H1 (cell line): ENCODE measurements around the gene ZNF681. TPM values are rescaled to one million over a fixed set of nuclear protein-coding genes. Genes with fewer than 3 reads are reported as not detected.

ENCODE experiments used
- CTCF ChIA-PET: fragments of 300-600 bp; sonication (Branson Sonifier 250); formaldehyde crosslinking; loops from one replicate; lab custom pipeline; 2021; ENCODE audit not compliant: partially characterized antibody; lab: Charles Lee
- POLR2A ChIA-PET: fragments of 300-600 bp; sonication (Branson Sonifier 250); formaldehyde crosslinking; loops from one replicate; lab custom pipeline; 2021; ENCODE audit warnings: inconsistent platforms; ENCODE audit not compliant: partially characterized antibody; lab: Charles Lee
- DNase-seq, 2 experiments: peaks; one replicate each; pipeline versions ENCODE4 v3.0.0 to v3.0.0-alpha.2; 2010 to 2022; ENCODE audit warnings: low spot score in 2 of 2, low read depth in 1 of 2, mixed read lengths in 1 of 2
- FAIRE-seq: peaks from 2 replicates; lab custom pipeline; 2011; peaks lifted over from hg19 to GRCh38; lab: Jason Lieb, UNC
- H2AFZ ChIP-seq: 2 replicates; pipeline ENCODE4 v1.8.1; 2012; ENCODE audit warnings: low read length, inconsistent platforms
- H2AK5ac ChIP-seq: 2 replicates; pipeline ENCODE4 v1.6.1; 2013; ENCODE audit warnings: low read depth, low read length
- H2BK120ac ChIP-seq: replicated peaks from 2 replicates; pipeline ENCODE3; 2013; ENCODE audit warnings: low read depth, low read length, inconsistent platforms
- H2BK12ac ChIP-seq: 2 replicates; pipeline ENCODE4 v1.6.1; 2013; ENCODE audit warnings: low read depth, low read length
- H2BK15ac ChIP-seq: 2 replicates; pipeline ENCODE4 v1.6.1; 2013; ENCODE audit warnings: low read length
- H2BK20ac ChIP-seq: 2 replicates; pipeline ENCODE4 v1.6.1; 2013; ENCODE audit warnings: low read length
- H2BK5ac ChIP-seq: 2 replicates; pipeline ENCODE4 v1.6.1; 2013; ENCODE audit warnings: low read depth, low read length
- H3K14ac ChIP-seq: 2 replicates; pipeline ENCODE4 v1.6.1; 2013; ENCODE audit warnings: inconsistent platforms; ENCODE audit not compliant: insufficient read length
- H3K18ac ChIP-seq: 2 replicates; pipeline ENCODE4 v1.6.1; 2013; ENCODE audit warnings: low read length; ENCODE audit errors: extremely low read depth
- H3K23ac ChIP-seq: 2 replicates; pipeline ENCODE4 v1.6.1; 2013; ENCODE audit warnings: inconsistent platforms; ENCODE audit not compliant: insufficient read length
- H3K23me2 ChIP-seq: 2 replicates; pipeline ENCODE4 v1.6.1; 2013; ENCODE audit warnings: low read depth, low read length
- H3K27ac ChIP-seq: 2 replicates; pipeline ENCODE4 v1.6.1; 2011; ENCODE audit warnings: low read depth, low read length, inconsistent platforms
- H3K27me3 ChIP-seq, 4 experiments: replicated peaks in 1 of 4; 1 replicate in 1 of 4; 2 replicates in 3 of 4; pipeline versions ENCODE4 v1.6.1 to v1.8.1; 2011 to 2013; ENCODE audit warnings: low read length in 3 of 4, mild to moderate bottlenecking in 3 of 4, inconsistent platforms in 2 of 4, mixed read lengths in 2 of 4, moderate library complexity in 1 of 4; ENCODE audit not compliant: control insufficient read depth in 3 of 4, insufficient read depth in 3 of 4; ENCODE audit errors: extremely low read depth in 1 of 4
- H3K36me3 ChIP-seq, 4 experiments: 2 replicates each; pipeline versions ENCODE4 v1.6.1 to v1.8.1; 2011 to 2013; ENCODE audit warnings: mild to moderate bottlenecking in 4 of 4, low read length in 3 of 4, moderate library complexity in 2 of 4, control low read depth in 1 of 4, inconsistent platforms in 1 of 4; ENCODE audit not compliant: insufficient read depth in 4 of 4, control insufficient read depth in 2 of 4
- H3K4ac ChIP-seq: replicated peaks from 2 replicates; pipeline ENCODE3; 2013; ENCODE audit warnings: low read length, low read depth, mixed read lengths, inconsistent platforms; ENCODE audit not compliant: insufficient read length
- H3K4me1 ChIP-seq, 4 experiments: replicated peaks in 1 of 4; 1 replicate in 1 of 4; 2 replicates in 3 of 4; pipeline versions ENCODE4 v1.6.1 to v1.8.1; 2011 to 2013; ENCODE audit warnings: low read length in 3 of 4, inconsistent platforms in 2 of 4, mixed read lengths in 1 of 4; ENCODE audit not compliant: insufficient read depth in 4 of 4, control insufficient read depth in 3 of 4
- H3K4me2 ChIP-seq, 2 experiments: 2 replicates each; pipeline versions ENCODE4 v1.6.1 to v1.8.1; 2011 to 2013; ENCODE audit warnings: low read depth in 2 of 2, low read length in 2 of 2, control low read depth in 1 of 2, inconsistent platforms in 1 of 2, mild to moderate bottlenecking in 1 of 2; ENCODE audit not compliant: insufficient read depth in 1 of 2
- H3K4me3 ChIP-seq, 4 experiments: fragments of 200-600, 300-600 bp in 1 of 4; sonication (generic), shearing (Covaris generic), sonication (Bioruptor Twin) in 1 of 4; 2 replicates each; pipeline versions ENCODE4 v1.5.1 to v1.8.1; 2011 to 2016; ENCODE audit warnings: low read length in 4 of 4, low read depth in 3 of 4, control low read depth in 2 of 4, inconsistent platforms in 2 of 4, mild to moderate bottlenecking in 2 of 4, mixed read lengths in 1 of 4, moderate library complexity in 1 of 4; ENCODE audit not compliant: insufficient read depth in 2 of 4; ENCODE audit errors: extremely low read depth in 1 of 4
- H3K56ac ChIP-seq: replicated peaks from 2 replicates; pipeline ENCODE3; 2013; ENCODE audit warnings: low read depth, mild to moderate bottlenecking, mixed read lengths, low read length, inconsistent platforms; ENCODE audit not compliant: insufficient read length
- H3K79me1 ChIP-seq: 2 replicates; pipeline ENCODE4 v1.6.1; 2013; ENCODE audit warnings: low read depth, low read length, control low read depth
- H3K79me2 ChIP-seq, 2 experiments: 2 replicates each; pipeline versions ENCODE4 v1.6.1 to v1.8.1; 2012 to 2013; ENCODE audit warnings: low read length in 2 of 2, mild to moderate bottlenecking in 2 of 2, inconsistent platforms in 1 of 2; ENCODE audit not compliant: insufficient read depth in 2 of 2, control insufficient read depth in 1 of 2
- H3K9ac ChIP-seq, 4 experiments: replicated peaks in 1 of 4; 1 replicate in 1 of 4; 2 replicates in 3 of 4; pipeline versions ENCODE4 v1.6.1 to v1.8.1; 2011 to 2013; ENCODE audit warnings: low read depth in 3 of 4, low read length in 3 of 4, control low read depth in 2 of 4, mild to moderate bottlenecking in 2 of 4, moderate library complexity in 2 of 4, inconsistent platforms in 1 of 4; ENCODE audit errors: extremely low read depth in 1 of 4
- H3K9me3 ChIP-seq, 2 experiments: 2 replicates each; pipeline versions ENCODE4 v1.6.1 to v1.8.1; 2012 to 2013; ENCODE audit warnings: mild to moderate bottlenecking in 2 of 2, moderate library complexity in 2 of 2, control low read depth in 1 of 2, inconsistent platforms in 1 of 2, low read depth in 1 of 2, low read length in 1 of 2, mixed read lengths in 1 of 2; ENCODE audit not compliant: insufficient read depth in 2 of 2
- H4K20me1 ChIP-seq, 2 experiments: replicated peaks in 1 of 2; 2 replicates each; pipeline versions ENCODE3 to v1.8.1; 2011 to 2013; ENCODE audit warnings: inconsistent platforms in 2 of 2, low read length in 2 of 2, mild to moderate bottlenecking in 1 of 2; ENCODE audit not compliant: insufficient read depth in 2 of 2, control insufficient read depth in 1 of 2
- H4K5ac ChIP-seq: 2 replicates; pipeline ENCODE4 v1.6.1; 2013; ENCODE audit warnings: low read length, low read depth, mixed read lengths, inconsistent platforms; ENCODE audit not compliant: insufficient read length
- H4K8ac ChIP-seq: 2 replicates; pipeline ENCODE4 v1.8.0; 2013; ENCODE audit warnings: mild to moderate bottlenecking, moderate library complexity, low read length, inconsistent platforms; ENCODE audit not compliant: insufficient read depth; ENCODE audit errors: extremely low read depth
- H4K91ac ChIP-seq: replicated peaks from 2 replicates; pipeline ENCODE3; 2013; ENCODE audit warnings: low read length, mixed read lengths, inconsistent platforms; ENCODE audit not compliant: insufficient read length
- ASH2L ChIP-seq: fragments of 200-600, 300-600 bp; sonication (generic); IDR thresholded peaks from one replicate; pipeline ENCODE4 v1.7.1; 2017; ENCODE audit warnings: low read length
- BACH1 ChIP-seq: IDR thresholded peaks from 2 replicates; pipeline ENCODE4 v1.6.1; 2012; ENCODE audit warnings: low read length, improper control_type of control experiment
- CHD1 ChIP-seq: IDR thresholded peaks from 2 replicates; pipeline ENCODE4 v1.6.1; 2012; ENCODE audit warnings: low read depth, low read length, improper control_type of control experiment
- CHD2 ChIP-seq: IDR thresholded peaks from 2 replicates; pipeline ENCODE4 v1.6.1; 2012; ENCODE audit warnings: low read length, improper control_type of control experiment
- CTBP2 ChIP-seq: IDR thresholded peaks from 2 replicates; pipeline ENCODE4 v1.7.0; 2011; ENCODE audit warnings: borderline replicate concordance, mild to moderate bottlenecking, moderate library complexity, mixed read lengths, low read length; ENCODE audit not compliant: insufficient read depth, insufficient read length
- EP300 ChIP-seq, 2 experiments: IDR thresholded peaks; 1 replicate in 1 of 2; 2 replicates in 1 of 2; pipeline ENCODE4 v1.6.1; 2011 to 2012; ENCODE audit warnings: low read depth in 2 of 2, low read length in 2 of 2, mild to moderate bottlenecking in 2 of 2, borderline replicate concordance in 1 of 2, inconsistent platforms in 1 of 2, moderate library complexity in 1 of 2
- EZH2 ChIP-seq: fragments of 200-600 bp; sonication (generic); IDR thresholded peaks from 2 replicates; pipeline ENCODE4 v1.7.1; 2012; ENCODE audit warnings: low read depth, mild to moderate bottlenecking, moderate library complexity, low read length, inconsistent platforms; ENCODE audit not compliant: severe bottlenecking
- FOSL1 ChIP-seq: IDR thresholded peaks from 2 replicates; pipeline ENCODE4 v1.6.1; 2011; ENCODE audit warnings: mild to moderate bottlenecking, low read depth, low read length, moderate library complexity; ENCODE audit not compliant: insufficient read depth
- HDAC2 ChIP-seq, 2 experiments: fragments of 300-600 bp in 1 of 2; sonication (generic) in 1 of 2; IDR thresholded peaks; 2 replicates each; pipeline ENCODE4 v1.6.1; 2011 to 2012; ENCODE audit warnings: low read depth in 2 of 2, low read length in 2 of 2, mild to moderate bottlenecking in 2 of 2, moderate library complexity in 2 of 2, borderline replicate concordance in 1 of 2, inconsistent platforms in 1 of 2
- JUND ChIP-seq: IDR thresholded peaks from 2 replicates; pipeline ENCODE4 v1.6.1; 2011; ENCODE audit warnings: mild to moderate bottlenecking, improper control_type of control experiment, low read length
- KDM4A ChIP-seq: IDR thresholded peaks from one replicate; pipeline ENCODE4 v1.7.1; 2012; ENCODE audit warnings: low read depth, mild to moderate bottlenecking, moderate library complexity, low read length, inconsistent platforms; ENCODE audit not compliant: severe bottlenecking
- POU5F1 ChIP-seq: IDR thresholded peaks from 2 replicates; pipeline ENCODE4 v1.6.1; 2011; ENCODE audit warnings: low read depth, mild to moderate bottlenecking, low read length, moderate library complexity
- RBBP5 ChIP-seq: IDR thresholded peaks from 2 replicates; pipeline ENCODE4 v1.7.1; 2012; ENCODE audit warnings: low read depth, mild to moderate bottlenecking, inconsistent platforms, low read length, moderate library complexity, borderline replicate concordance
- SUZ12 ChIP-seq: fragments of 200-600 bp; sonication (generic); IDR thresholded peaks from 2 replicates; pipeline ENCODE4 v1.6.1; 2012; ENCODE audit warnings: mild to moderate bottlenecking, inconsistent platforms, low read length, moderate library complexity, mixed read lengths
- WGBS, 2 experiments: shearing (Covaris generic) in 1 of 2; methylation state at CpG; one replicate each; pipeline versions ENCODE4 v1.1.6 to v1.1.7; 2013 to 2015; ENCODE audit warnings: low lambda C conversion rate in 2 of 2, mixed read lengths in 2 of 2, inconsistent platforms in 1 of 2, low coverage in 1 of 2, missing lambda C conversion rate in 1 of 2; ENCODE audit not compliant: insufficient replicate concordance in 2 of 2, insufficient coverage in 1 of 2, insufficient read length in 1 of 2; ENCODE audit errors: extremely low coverage in 1 of 2, missing lambda C conversion rate in 1 of 2; 5-methylcytosine and 5-hydroxymethylcytosine counted together
- polyA plus RNA-seq, 7 experiments: library from polyadenylated mRNA; depleted of rRNA in 3 of 7; stranded (reverse) in 5 of 7; unstranded in 2 of 7; fragments of >200 nt in 5 of 7; fragments of 200-250 nt in 2 of 7; gene quantifications; 1 replicate in 5 of 7; 2 replicates in 1 of 7; 4 replicates in 1 of 7; pipeline versions ENCODE4 v1.2.1 to v1.2.3, GENCODE V29; 2011 to 2013; ENCODE audit warnings: missing spikeins in 2 of 7, mixed read lengths in 2 of 7
- total RNA-seq: library from RNA; stranded (reverse); fragmentation: NEBNext Ultra II Directional; extraction: Animal tissue kit (Norgen Biotek cat#: 25700); gene quantifications from 2 replicates; pipeline ENCODE4 v1.2.1, GENCODE V29; 2021

Gene ZNF681
- total and polyA plus RNA-seq, 2 of the 8 experiments (the other 6 are each of a cell fraction or from before 2014, with no cell fraction given): 1.1 to 6.8 TPM

GRCh38 chr19:23709347-23709746, 49.3 kb downstream of the ZNF681 start:
- no peak for FAIRE-seq
- no peak for TF ChIP-seq SUZ12
- TF ChIP-seq FOSL1: no peak
- TF ChIP-seq KDM4A: no peak
- no peak for TF ChIP-seq ASH2L
- no peak for TF ChIP-seq HDAC2 (IDR thresholded peaks at IDR 0.05; ENCODE audit: borderline replicate concordance in 1 of 2, low read depth in 2 of 2, low read length in 2 of 2)
- TF ChIP-seq POU5F1: no peak
- no peak for TF ChIP-seq EZH2
- no peak for TF ChIP-seq BACH1
- TF ChIP-seq CHD2: no peak
- TF ChIP-seq CTBP2: no peak
- TF ChIP-seq EP300 (IDR thresholded peaks at IDR 0.05; ENCODE audit: borderline replicate concordance in 1 of 2, low read depth in 2 of 2, low read length in 2 of 2): no peak
- TF ChIP-seq RBBP5: no peak
- TF ChIP-seq CHD1: no peak
- TF ChIP-seq JUND: no peak

More at GRCh38 chr19:23709347-23709746, 49.3 kb downstream of the ZNF681 start:
- WGBS, 2 experiments: 40% methylated on average over 2 of the region's 2 CpGs; no CpG with 5 or more reads in 1 of the 2 experiments
- Histone ChIP-seq H2BK120ac (no peak overlapping the region), H3K27ac (no peak overlapping the region), H3K36me3 (no peaks in the 10 kb centered on the region), H3K14ac (no peak overlapping the region), H3K79me2 (no peaks in the 10 kb centered on the region), H3K4ac (no peak overlapping the region), H2BK20ac (no peak overlapping the region), H3K23ac (no peak overlapping the region), H4K91ac (no peak overlapping the region), H3K4me3 (no peak overlapping the region), H3K18ac (no peak overlapping the region), H2AFZ (no peak overlapping the region), H3K4me1 (no peaks in the 10 kb centered on the region), H4K8ac (no peak overlapping the region), H3K79me1 (no peaks in the 10 kb centered on the region), H3K4me2 (no peak overlapping the region), H2BK5ac (no peak overlapping the region), H2BK15ac (no peak overlapping the region), H3K56ac (no peak overlapping the region), H4K5ac (no peak overlapping the region), H3K9me3 (no peaks in the 10 kb centered on the region), H3K27me3 (no peaks in the 10 kb centered on the region), H3K23me2 (no peaks in the 10 kb centered on the region), H3K9ac (no peak overlapping the region), H4K20me1 (no peaks in the 10 kb centered on the region), H2BK12ac (no peak overlapping the region), H2AK5ac (no peak overlapping the region)
- ChIA-PET POLR2A (interaction anchor here (1.2 kb wide), 1 partner anchor 22 kb away, joined by 3 read pairs; the partner anchor contains the start of gene ZNF675), CTCF (no interaction called here)
- no peak for DNase-seq
